Neural cell (in vitro differentiated cells): ENCODE data around the gene ERG28. TPM values are rescaled to one million over a fixed set of nuclear protein-coding genes. Genes with fewer than 3 reads are reported as not detected.

Experiments
- H2AFZ ChIP-seq: fragments of 200-600, 300-800 bp; sonication (generic), shearing (Covaris generic); 2 replicates; pipeline ENCODE4 v1.6.0; 2014; ENCODE audit warnings: low read depth, mild to moderate bottlenecking, antibody characterized with exemption, low read length, moderate library complexity
- H3F3A ChIP-seq: fragments of 200-600 bp; shearing (Covaris generic); 2 replicates; pipeline ENCODE4 v1.6.1; 2016; ENCODE audit warnings: mild to moderate bottlenecking, moderate library complexity, mixed read lengths, antibody characterized with exemption, low read length; ENCODE audit not compliant: insufficient read depth, poor library complexity, severe bottlenecking
- H3K27ac ChIP-seq: fragments of 200-600, 300-800 bp; sonication (generic), shearing (Covaris generic); 2 replicates; pipeline ENCODE4 v1.5.1; 2014; ENCODE audit warnings: mild to moderate bottlenecking, low read length, moderate library complexity
- H3K27me3 ChIP-seq: fragments of 300-800, 200-600 bp; sonication (generic), shearing (Covaris generic); 2 replicates; pipeline ENCODE4 v1.6.0; 2014; ENCODE audit warnings: mild to moderate bottlenecking, low read depth, low read length, moderate library complexity; ENCODE audit not compliant: insufficient read depth
- H3K36me3 ChIP-seq: fragments of 300-800, 200-600 bp; sonication (generic), shearing (Covaris generic); 2 replicates; pipeline ENCODE4 v1.5.1; 2014; ENCODE audit warnings: mild to moderate bottlenecking, antibody characterized with exemption, low read length, moderate library complexity; ENCODE audit not compliant: insufficient read depth
- H3K4me2 ChIP-seq: fragments of 300-800, 200-600 bp; sonication (generic), shearing (Covaris generic); 2 replicates; pipeline ENCODE4 v1.6.0; 2014; ENCODE audit warnings: mild to moderate bottlenecking, low read length
- H3K4me3 ChIP-seq: fragments of 300-800, 200-600 bp; sonication (generic), shearing (Covaris generic); 2 replicates; pipeline ENCODE4 v1.5.1; 2014; ENCODE audit warnings: mild to moderate bottlenecking, low read length, moderate library complexity
- H3K79me2 ChIP-seq: fragments of 200-600 bp; shearing (Covaris generic); replicated peaks from 2 replicates; pipeline ENCODE4 v1.6.0; 2014; ENCODE audit warnings: mild to moderate bottlenecking, low read length, moderate library complexity; ENCODE audit not compliant: insufficient read depth
- H3K9ac ChIP-seq: fragments of 300-800, 200-600 bp; sonication (generic), shearing (Covaris generic); 2 replicates; pipeline ENCODE4 v1.6.1; 2016; ENCODE audit warnings: mild to moderate bottlenecking, low read length, mixed read lengths
- H3K9me2 ChIP-seq: fragments of 200-600 bp; shearing (Covaris generic); 2 replicates; pipeline ENCODE4 v1.6.1; 2016; ENCODE audit warnings: mild to moderate bottlenecking, low read length, mixed read lengths; ENCODE audit not compliant: insufficient read depth
- H3K9me3 ChIP-seq: fragments of 200-600, 300-800 bp; sonication (generic), shearing (Covaris generic); 2 replicates; pipeline ENCODE4 v1.6.1; 2016; ENCODE audit warnings: mild to moderate bottlenecking, mixed run types, low read length, moderate library complexity, mixed read lengths
- H4K20me1 ChIP-seq: fragments of 200-600 bp; shearing (Covaris generic); 2 replicates; pipeline ENCODE4 v1.6.1; 2016; ENCODE audit warnings: mild to moderate bottlenecking, mixed run types; ENCODE audit not compliant: insufficient read depth
- CTCF ChIP-seq: fragments of 450-650 bp; IDR thresholded peaks from 2 replicates; pipeline ENCODE4 v1.5.1; 2014; ENCODE audit warnings: antibody characterized with exemption, mild to moderate bottlenecking, moderate library complexity; ENCODE audit not compliant: poor library complexity, severe bottlenecking
- EP300 ChIP-seq: fragments of 450-650 bp; conservative IDR thresholded peaks from 2 replicates; pipeline ENCODE4 v1.6.1; 2014; ENCODE audit warnings: antibody characterized with exemption, mild to moderate bottlenecking, moderate library complexity; ENCODE audit not compliant: poor library complexity, severe bottlenecking
- EZH2 ChIP-seq: fragments of 200-600, 300-800 bp; shearing (Covaris generic), sonication (generic); IDR thresholded peaks from 2 replicates; pipeline ENCODE4 v1.6.1; 2014; ENCODE audit warnings: antibody characterized with exemption, low read length, borderline replicate concordance, mild to moderate bottlenecking; ENCODE audit not compliant: insufficient read depth, poor library complexity, severe bottlenecking
- MXI1 ChIP-seq: fragments of 450-650 bp; conservative IDR thresholded peaks from 2 replicates; pipeline ENCODE4 v1.6.1; 2014; ENCODE audit warnings: antibody characterized with exemption, mild to moderate bottlenecking; ENCODE audit not compliant: poor library complexity, severe bottlenecking
- POLR2AphosphoS5 ChIP-seq: IDR thresholded peaks from 2 replicates; pipeline ENCODE4 v1.6.1; 2012
- RAD21 ChIP-seq: fragments of 450-650 bp; conservative IDR thresholded peaks from 2 replicates; pipeline ENCODE4 v1.6.1; 2014; ENCODE audit warnings: antibody characterized with exemption, mild to moderate bottlenecking, moderate library complexity
- REST ChIP-seq: IDR thresholded peaks from 2 replicates; pipeline ENCODE4 v1.6.1; 2012; ENCODE audit warnings: borderline replicate concordance
- SMC3 ChIP-seq: fragments of 450-650 bp; conservative IDR thresholded peaks from 2 replicates; pipeline ENCODE4 v1.6.1; 2014; ENCODE audit warnings: antibody characterized with exemption, mild to moderate bottlenecking, moderate library complexity; ENCODE audit not compliant: poor library complexity
- TAF1 ChIP-seq: IDR thresholded peaks from 2 replicates; pipeline ENCODE4 v1.6.1; 2012; ENCODE audit warnings: low read depth
- polyA plus RNA-seq: library from polyadenylated mRNA; depleted of rRNA; stranded (reverse); fragments of >200 nt; gene quantifications from 2 replicates; pipeline ENCODE4 v1.2.3, GENCODE V29; 2014

The ERG28 gene
- polyA plus RNA-seq, 1 donor from 2014 or later: 23.4 TPM

GRCh38 chr14:75654127-75654732, 6.4 kb downstream of the ERG28 start:
- Histone ChIP-seq H4K20me1 (no peaks in the 10 kb centered on the region), H3K4me2 (no peak overlapping the region), H3K9me3 (no peaks in the 10 kb centered on the region), H3K27ac (no peak overlapping the region), H3K9ac (no peak overlapping the region), H3K36me3 (no peaks in the 10 kb centered on the region), H2AFZ (no peak overlapping the region), H3K79me2 (peaks cover 10% of the 10 kb centered on the region), H3K4me3 (no peak overlapping the region), H3K27me3 (no peaks in the 10 kb centered on the region), H3F3A (no peaks in the 10 kb centered on the region), H3K9me2 (no peaks in the 10 kb centered on the region)
- TF ChIP-seq RAD21 (peak; percentile 83), SMC3 (peak; percentile 85), REST (no peak), CTCF (peak; percentile 92), POLR2AphosphoS5 (no peak), TAF1 (no peak), EZH2 (no peak), EP300 (no peak)

- TF ChIP-seq CTCF (no peak), SMC3 (no peak), MXI1 (no peak), POLR2AphosphoS5 (no peak), EZH2 (no peak), TAF1 (no peak), EP300 (no peak), REST (no peak), RAD21 (no peak)
- Histone ChIP-seq H3F3A (no peaks in the 10 kb centered on the region), H3K4me3 (no peak overlapping the region), H3K79me2 (peaks cover 3% of the 10 kb centered on the region), H3K9me2 (no peaks in the 10 kb centered on the region), H3K27me3 (no peaks in the 10 kb centered on the region), H3K9me3 (no peaks in the 10 kb centered on the region), H3K9ac (no peak overlapping the region), H3K36me3 (no peaks in the 10 kb centered on the region), H3K27ac (no peak overlapping the region), H3K4me2 (no peak overlapping the region), H4K20me1 (no peaks in the 10 kb centered on the region), H2AFZ (no peak overlapping the region)
These were observed 7.1 kb downstream of the ERG28 start for GRCh38 chr14:75653563-75653962.
